Large intestine (tissue), 3 donors: ENCODE measurements around the gene NSD1. TPM values are rescaled to one million over a fixed set of nuclear protein-coding genes. Genes with fewer than 3 reads are reported as not detected.
A peak's percentile ranks its signal among the peaks of the same experiment; 100 is the strongest.
"Not testable (repeated sequence)": the region's sequence is repeated elsewhere in the genome, so short reads cannot be mapped to it uniquely, and the experiment has no call there.

Experiments used
- DNase-seq, 2 donors: peaks; one replicate each; pipeline versions ENCODE4 v3.0.0 to v3.0.0-alpha.2; 2013
- H3K27ac ChIP-seq: one replicate; pipeline ENCODE4 v1.5.1; 2013; ENCODE audit warnings: low read length
- H3K27me3 ChIP-seq: 2 replicates; pipeline ENCODE4 v1.6.1; 2013; ENCODE audit warnings: low read length; ENCODE audit not compliant: control insufficient read depth, insufficient read depth
- H3K36me3 ChIP-seq: 2 replicates; pipeline ENCODE4 v1.6.1; 2013; ENCODE audit warnings: low read length; ENCODE audit not compliant: control insufficient read depth, insufficient read depth
- H3K4me1 ChIP-seq: one replicate; pipeline ENCODE4 v1.6.1; 2013; ENCODE audit warnings: low read length; ENCODE audit not compliant: control insufficient read depth, insufficient read depth
- H3K4me3 ChIP-seq: one replicate; pipeline ENCODE4 v1.5.1; 2013; ENCODE audit warnings: low read length
- H3K9me3 ChIP-seq: one replicate; pipeline ENCODE4 v1.6.1; 2013; ENCODE audit warnings: mild to moderate bottlenecking, low read depth, low read length, moderate library complexity; ENCODE audit not compliant: control insufficient read depth
- WGBS: methylation state at CpG from one replicate; pipeline ENCODE4 v1.1.5; 2013; ENCODE audit warnings: low lambda C conversion rate; ENCODE audit not compliant: insufficient coverage; 5-methylcytosine and 5-hydroxymethylcytosine counted together
- polyA plus RNA-seq: library from polyadenylated mRNA; unstranded; fragments of 120-200 nt; gene quantifications from one replicate; pipeline ENCODE4 v1.2.1, GENCODE V29; 2013

Gene NSD1
- polyA plus RNA-seq, 1 donor = 27.2 TPM

GRCh38 chr5:177336112-177336511, 202.5 kb downstream of the NSD1 start:
- Histone ChIP-seq H3K4me3 (no peak overlapping the region), H3K4me1 (no peaks in the 10 kb centered on the region), H3K9me3 (no peaks in the 10 kb centered on the region), H3K36me3 (peaks cover 89% of the 10 kb centered on the region), H3K27me3 (no peaks in the 10 kb centered on the region), H3K27ac (no peak overlapping the region)
- peak in 1 of 2 donors; percentile 24 for DNase-seq
- no CpG with 5 or more reads among the region's 12 CpGs for WGBS

- no CpG with 5 or more reads among the region's 36 CpGs for WGBS
- Histone ChIP-seq H3K9me3 (no peaks in the 10 kb centered on the region), H3K4me1 (no peaks in the 10 kb centered on the region), H3K4me3 (no peak overlapping the region), H3K27me3 (no peaks in the 10 kb centered on the region), H3K36me3 (peaks cover 86% of the 10 kb centered on the region), H3K27ac (no peak overlapping the region)
- no peak for DNase-seq
Measured at GRCh38 chr5:177336603-177337494, 203.3 kb downstream of the NSD1 start.

- no CpG with 5 or more reads among the region's 22 CpGs for WGBS
- Histone ChIP-seq H3K9me3 (no peaks in the 10 kb centered on the region), H3K36me3 (peaks cover 74% of the 10 kb centered on the region), H3K27me3 (no peaks in the 10 kb centered on the region), H3K4me1 (no peaks in the 10 kb centered on the region), H3K27ac (no peak overlapping the region), H3K4me3 (no peak overlapping the region)
- DNase-seq = no peak
Measured at GRCh38 chr5:177338251-177339106, 204.9 kb downstream of the NSD1 start.

- WGBS = no CpG with 5 or more reads among the region's 11 CpGs
- Histone ChIP-seq H3K27me3 (no peaks in the 10 kb centered on the region), H3K27ac (no peak overlapping the region), H3K36me3 (peaks cover 69% of the 10 kb centered on the region), H3K4me3 (no peak overlapping the region), H3K4me1 (no peaks in the 10 kb centered on the region), H3K9me3 (no peaks in the 10 kb centered on the region)
- no peak for DNase-seq
Measured at GRCh38 chr5:177339107-177339638, 205.6 kb downstream of the NSD1 start.

- DNase-seq, H3K9me3 ChIP-seq, H3K4me1 ChIP-seq, H3K27ac ChIP-seq, H3K4me3 ChIP-seq, H3K27me3 ChIP-seq: not testable (repeated sequence)
- peaks cover 46% of the 10 kb centered on the region for H3K36me3 ChIP-seq
- 90% methylated on average over 2 of the region's 14 CpGs for WGBS
Measured at GRCh38 chr5:177343000-177343399, 209.4 kb downstream of the NSD1 start.

GRCh38 chr5:177343777-177344176, 210.2 kb downstream of the NSD1 start:
- Histone ChIP-seq H3K9me3 (no peaks in the 10 kb centered on the region), H3K4me1 (no peaks in the 10 kb centered on the region), H3K27ac (no peak overlapping the region), H3K27me3 (no peaks in the 10 kb centered on the region), H3K4me3 (no peak overlapping the region), H3K36me3 (peaks cover 38% of the 10 kb centered on the region)
- no CpG with 5 or more reads among the region's 6 CpGs for WGBS
- DNase-seq = no peak

GRCh38 chr5:177344891-177345290, 211.3 kb downstream of the NSD1 start:
- DNase-seq = no peak
- Histone ChIP-seq H3K27ac (no peak overlapping the region), H3K4me1 (peaks cover 2% of the 10 kb centered on the region), H3K9me3 (no peaks in the 10 kb centered on the region), H3K36me3 (peaks cover 36% of the 10 kb centered on the region), H3K4me3 (no peak overlapping the region), H3K27me3 (no peaks in the 10 kb centered on the region)
- no CpG with 5 or more reads among the region's 6 CpGs for WGBS

- no peak overlapping the region for H3K4me3 ChIP-seq
- no peaks in the 10 kb centered on the region for H3K27me3 ChIP-seq
- 92% methylated on average over 3 of the region's 4 CpGs for WGBS
- no peak overlapping the region for H3K27ac ChIP-seq
- H3K9me3 ChIP-seq = no peaks in the 10 kb centered on the region
- peaks cover 12% of the 10 kb centered on the region for H3K4me1 ChIP-seq
- peaks cover 32% of the 10 kb centered on the region for H3K36me3 ChIP-seq
- no peak for DNase-seq
Measured at GRCh38 chr5:177346820-177347219, 213.2 kb downstream of the NSD1 start.

- Histone ChIP-seq H3K36me3 (peaks cover 27% of the 10 kb centered on the region), H3K27ac (no peak overlapping the region), H3K4me1 (peaks cover 14% of the 10 kb centered on the region), H3K27me3 (no peaks in the 10 kb centered on the region), H3K9me3 (no peaks in the 10 kb centered on the region), H3K4me3 (no peak overlapping the region)
- DNase-seq = no peak
- 83% methylated on average over 1 of the region's 4 CpGs for WGBS
Measured at GRCh38 chr5:177347699-177348098, 214.1 kb downstream of the NSD1 start.

- Histone ChIP-seq H3K4me1 (peaks cover 14% of the 10 kb centered on the region), H3K36me3 (peaks cover 26% of the 10 kb centered on the region), H3K27ac (no peak overlapping the region), H3K4me3 (no peak overlapping the region), H3K9me3 (no peaks in the 10 kb centered on the region), H3K27me3 (peaks cover under 1% of the 10 kb centered on the region)
- DNase-seq = no peak
- WGBS = no CpG with 5 or more reads among the region's 3 CpGs
Measured at GRCh38 chr5:177349362-177349647, 215.7 kb downstream of the NSD1 start.
